Activated T-cell treated with anti-CD3 and anti-CD28 coated beads for 1 hour (primary cell): ENCODE data around the gene PCNT.
A peak's percentile ranks its signal among the peaks of the same experiment; 100 is the strongest.

Experiments used
- DNase-seq: peaks from one replicate; pipeline ENCODE4 v3.0.0-alpha.2; 2020; ENCODE audit warnings: low read depth

Gene PCNT

DNA sequence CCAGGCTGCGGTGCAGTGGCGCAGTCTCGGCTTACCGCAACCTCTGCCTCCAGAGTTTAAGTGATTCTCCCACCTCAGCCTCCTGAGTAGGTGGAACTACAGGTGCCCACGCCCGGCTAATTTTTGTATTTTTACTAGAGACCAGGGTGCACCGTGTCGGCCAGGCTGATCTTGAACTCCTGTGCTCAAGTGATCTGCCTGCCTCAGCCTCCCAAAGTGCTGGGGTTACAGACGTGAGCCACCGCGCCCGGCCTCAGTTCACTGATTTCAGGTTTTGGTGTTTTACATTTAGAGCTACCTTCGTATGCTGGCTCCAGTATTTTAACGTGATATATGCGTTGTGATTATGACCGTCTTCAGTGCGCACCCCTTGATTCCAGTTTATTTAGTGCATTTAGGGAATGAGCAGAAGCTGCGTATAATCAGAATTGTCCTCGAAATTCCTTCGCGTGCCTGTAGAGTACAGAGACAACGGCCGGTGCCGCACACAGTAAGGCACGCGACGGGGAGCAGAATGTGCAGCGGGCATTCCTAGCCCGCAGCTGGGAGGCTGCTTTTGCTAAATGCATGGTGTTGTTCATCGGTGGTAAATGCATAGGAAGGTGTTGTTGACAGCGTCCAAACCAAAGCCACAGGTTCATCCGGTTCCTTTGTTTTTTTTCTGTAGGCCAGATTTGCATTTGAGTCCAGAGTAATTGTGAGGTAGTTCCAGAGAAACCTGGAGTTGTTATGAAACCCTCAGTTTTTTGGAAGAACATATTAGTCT, 85.9 kb downstream of the PCNT start:
- no peak for DNase-seq

DNA sequence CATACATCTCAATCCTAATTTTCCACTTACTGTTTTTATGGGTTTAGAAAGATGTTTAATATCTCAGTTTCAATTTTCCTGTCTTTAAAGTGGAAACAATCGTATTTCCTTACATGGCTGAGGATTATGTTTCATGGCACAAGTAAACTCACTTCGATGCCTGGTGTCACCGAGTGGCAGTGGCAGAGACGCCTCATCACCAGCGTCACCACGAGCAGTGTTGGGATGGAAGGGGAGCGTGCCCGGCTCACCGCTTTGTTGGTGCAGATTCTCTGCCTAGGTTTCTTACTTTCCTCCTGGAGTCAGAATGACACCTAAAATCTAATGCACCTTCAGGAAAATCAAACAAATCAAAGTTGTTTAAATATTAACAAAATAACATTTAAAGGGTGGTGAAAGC, 86.6 kb downstream of the PCNT start:
- no peak for DNase-seq

DNA sequence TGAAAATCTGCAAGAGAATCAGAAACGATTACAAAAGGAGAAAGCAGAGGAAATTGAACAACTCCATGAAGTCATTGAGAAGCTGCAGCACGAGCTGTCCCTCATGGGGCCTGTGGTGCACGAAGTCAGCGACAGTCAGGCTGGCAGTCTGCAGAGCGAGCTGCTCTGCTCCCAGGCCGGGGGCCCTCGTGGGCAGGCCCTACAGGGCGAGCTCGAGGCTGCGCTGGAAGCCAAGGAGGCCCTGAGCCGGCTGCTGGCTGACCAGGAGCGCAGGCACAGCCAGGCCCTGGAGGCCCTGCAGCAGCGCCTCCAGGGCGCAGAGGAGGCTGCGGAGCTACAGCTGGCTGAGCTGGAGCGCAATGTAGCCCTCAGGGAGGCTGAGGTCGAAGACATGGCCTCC, 87.3 kb downstream of the PCNT start:
- no peak for DNase-seq

DNA sequence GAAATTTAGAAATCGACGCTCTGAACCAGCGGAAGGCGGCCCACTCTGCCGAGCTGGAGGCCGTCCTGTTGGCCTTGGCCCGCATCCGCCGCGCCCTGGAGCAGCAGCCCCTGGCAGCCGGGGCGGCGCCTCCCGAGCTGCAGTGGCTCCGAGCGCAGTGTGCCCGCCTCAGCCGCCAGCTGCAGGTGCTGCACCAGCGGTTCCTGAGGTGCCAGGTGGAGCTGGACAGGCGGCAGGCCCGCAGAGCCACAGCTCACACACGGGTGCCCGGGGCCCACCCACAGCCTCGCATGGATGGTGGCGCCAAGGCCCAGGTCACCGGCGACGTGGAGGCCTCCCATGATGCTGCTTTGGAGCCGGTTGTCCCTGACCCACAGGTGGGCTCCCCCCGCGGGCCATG, 87.7 kb downstream of the PCNT start:
- DNase-seq = no peak

DNA sequence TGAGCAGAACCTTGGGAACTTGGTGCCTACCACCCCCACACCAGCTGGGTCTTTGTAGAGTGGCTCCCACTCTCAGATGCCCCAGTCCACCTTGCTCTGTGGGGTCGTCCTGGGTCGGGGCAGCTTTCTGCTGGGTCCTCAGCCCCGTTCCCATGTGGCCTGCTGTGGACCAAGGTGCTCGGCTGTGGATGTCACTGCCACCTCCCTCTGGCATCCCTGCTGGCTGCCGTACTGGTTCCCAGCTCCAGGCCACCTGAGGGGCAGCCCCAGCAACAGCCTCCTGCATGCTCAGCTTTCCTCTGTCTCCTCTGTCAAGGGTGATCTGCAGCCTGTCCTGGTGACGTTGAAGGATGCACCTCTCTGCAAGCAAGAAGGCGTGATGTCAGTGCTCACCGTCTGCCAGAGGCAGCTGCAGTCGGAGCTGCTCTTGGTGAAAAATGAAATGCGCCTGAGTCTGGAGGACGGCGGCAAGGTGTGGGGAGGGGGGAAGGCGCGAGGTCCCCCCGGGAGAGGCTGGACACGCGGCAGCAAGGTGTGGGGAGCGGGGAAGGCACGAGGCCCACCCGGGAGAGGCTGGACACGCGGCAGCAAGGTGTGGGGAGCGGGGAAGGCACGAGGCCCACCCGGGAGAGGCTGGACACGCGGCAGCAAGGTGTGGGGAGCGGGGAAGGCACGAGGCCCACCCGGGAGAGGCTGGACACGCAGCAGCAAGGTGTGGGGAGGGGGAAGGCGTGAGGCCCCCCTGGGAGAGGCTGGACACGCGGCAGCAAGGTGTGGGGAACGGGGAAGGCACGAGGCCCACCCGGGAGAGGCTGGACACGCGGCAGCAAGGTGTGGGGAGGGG, 88.8 kb downstream of the PCNT start:
- DNase-seq = no peak

DNA sequence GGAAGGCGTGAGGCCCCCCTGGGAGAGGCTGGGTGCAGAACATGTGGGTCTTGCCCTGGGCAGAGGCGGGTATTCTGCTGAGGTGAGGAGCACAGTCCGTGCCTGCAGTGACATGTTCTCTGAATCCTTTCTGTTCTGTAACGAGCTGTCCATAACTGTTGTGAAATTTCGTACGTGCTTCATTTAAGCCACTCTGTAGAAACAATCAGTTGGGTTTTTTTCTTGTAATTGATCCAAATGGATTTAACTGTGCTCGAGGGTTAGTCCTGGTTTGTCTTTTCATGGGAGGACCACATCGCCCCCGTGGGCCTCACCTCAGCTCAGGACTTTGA, 89.4 kb downstream of the PCNT start:
- DNase-seq = no peak

DNA sequence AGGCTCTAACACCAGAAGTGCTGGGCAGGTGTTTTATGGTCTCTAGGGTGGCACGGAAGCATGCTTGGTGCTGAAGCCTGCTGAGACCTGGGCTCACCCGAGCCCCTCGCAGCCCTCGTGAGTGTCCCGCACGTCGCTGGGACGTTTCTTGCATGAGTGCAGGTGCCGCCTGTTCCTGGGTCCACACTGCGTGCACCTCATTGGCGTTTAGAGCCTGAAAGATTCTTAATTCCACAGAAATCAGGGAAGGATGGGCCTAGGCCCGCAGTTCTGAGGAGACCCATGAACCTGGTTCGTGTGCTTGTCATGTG, 91.0 kb downstream of the PCNT start:
- no peak for DNase-seq

DNA sequence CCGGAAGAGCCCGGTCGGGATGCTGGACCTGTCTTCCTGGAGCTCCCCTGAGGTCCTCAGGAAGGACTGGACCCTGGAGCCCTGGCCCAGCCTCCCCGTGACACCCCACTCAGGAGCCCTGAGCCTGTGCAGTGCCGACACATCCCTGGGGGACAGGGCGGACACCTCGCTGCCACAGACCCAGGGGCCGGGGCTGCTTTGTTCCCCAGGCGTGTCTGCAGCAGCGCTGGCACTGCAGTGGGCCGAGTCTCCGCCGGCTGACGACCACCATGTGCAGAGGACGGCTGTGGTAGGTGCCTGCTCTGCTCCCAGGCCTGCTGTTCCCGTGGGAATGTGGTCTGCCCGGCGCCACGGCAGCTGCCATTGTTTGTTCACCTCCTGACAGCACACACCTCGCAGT, 92.6 kb downstream of the PCNT start:
- DNase-seq = no peak

DNA sequence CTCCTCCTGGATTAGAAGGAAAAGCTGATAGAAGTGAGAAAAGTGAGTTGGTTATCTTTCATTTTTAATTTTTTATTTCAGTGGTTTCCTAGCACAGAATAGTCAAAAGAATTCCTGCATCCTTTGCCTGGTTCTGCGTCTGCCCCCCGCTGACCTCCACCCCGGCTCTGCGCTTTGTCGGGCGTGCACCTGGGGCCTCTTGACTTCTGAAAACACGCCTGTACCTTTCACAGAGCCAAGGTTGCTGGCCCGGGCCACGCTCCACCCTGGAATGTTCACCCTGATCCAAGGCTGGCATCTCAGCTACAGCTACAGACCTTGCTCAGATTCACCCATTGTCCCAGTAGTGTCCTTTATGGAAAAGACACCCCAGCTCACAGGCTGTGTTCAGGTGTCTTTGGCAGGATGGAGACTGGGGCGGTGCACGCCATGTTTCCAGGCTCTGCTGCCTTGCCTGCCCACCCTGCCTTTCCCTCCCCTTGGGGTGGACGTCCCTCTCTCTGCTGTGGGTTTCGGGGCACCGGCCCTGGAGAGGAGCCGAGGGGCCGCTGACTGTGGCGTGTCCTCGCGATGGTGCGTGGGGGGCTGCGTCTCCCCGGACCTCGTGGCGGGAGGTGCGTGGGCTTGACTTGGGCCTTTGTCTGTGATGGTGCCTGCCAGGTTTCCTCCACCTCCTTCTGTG, 94.5 kb downstream of the PCNT start:
- DNase-seq = no peak

DNA sequence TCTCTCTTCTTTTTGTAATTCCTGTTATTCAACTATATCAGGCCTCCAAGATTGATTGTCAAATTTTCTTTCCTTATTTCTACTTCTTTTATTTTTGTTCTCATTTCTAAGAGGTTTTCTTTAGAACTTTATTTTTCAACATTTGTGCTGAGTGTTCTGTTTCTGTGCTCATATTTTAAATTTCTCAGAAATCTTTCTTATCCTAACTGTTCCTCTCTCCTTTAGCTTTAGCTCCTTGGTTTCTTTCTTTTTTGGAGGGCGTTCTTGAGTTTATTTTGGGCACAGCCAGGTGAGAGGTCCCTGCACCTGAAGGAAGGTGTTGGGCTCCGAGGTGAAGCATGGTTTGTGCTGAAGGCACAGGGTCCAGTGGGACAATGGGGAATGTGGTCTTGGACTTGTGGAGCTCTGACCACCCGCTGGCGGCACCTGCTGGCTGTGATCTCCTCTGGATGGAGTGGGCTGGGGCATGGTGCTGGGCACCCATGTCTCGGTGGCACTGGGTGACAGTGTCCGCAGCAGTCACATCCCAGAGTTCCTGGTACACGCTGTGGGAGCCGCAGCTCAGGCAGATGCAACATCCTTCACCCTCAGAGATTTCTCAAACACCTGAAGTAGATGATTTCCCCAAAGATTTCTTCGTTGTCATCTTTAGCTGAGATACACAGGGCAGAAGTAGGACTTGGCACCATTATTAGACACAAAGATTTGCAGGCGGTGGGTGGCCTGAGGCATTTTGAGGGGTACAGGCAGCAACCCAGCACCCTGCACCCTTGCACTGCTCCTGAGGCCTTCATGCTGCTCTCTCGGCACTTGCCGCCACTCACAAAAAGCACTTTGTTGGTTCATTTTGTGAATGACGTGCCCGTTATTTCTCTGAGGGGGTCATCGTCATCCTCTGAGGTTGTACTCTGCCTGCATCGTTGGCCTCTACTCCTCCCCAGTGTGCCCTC, 96.6 kb downstream of the PCNT start:
- no peak for DNase-seq

DNA sequence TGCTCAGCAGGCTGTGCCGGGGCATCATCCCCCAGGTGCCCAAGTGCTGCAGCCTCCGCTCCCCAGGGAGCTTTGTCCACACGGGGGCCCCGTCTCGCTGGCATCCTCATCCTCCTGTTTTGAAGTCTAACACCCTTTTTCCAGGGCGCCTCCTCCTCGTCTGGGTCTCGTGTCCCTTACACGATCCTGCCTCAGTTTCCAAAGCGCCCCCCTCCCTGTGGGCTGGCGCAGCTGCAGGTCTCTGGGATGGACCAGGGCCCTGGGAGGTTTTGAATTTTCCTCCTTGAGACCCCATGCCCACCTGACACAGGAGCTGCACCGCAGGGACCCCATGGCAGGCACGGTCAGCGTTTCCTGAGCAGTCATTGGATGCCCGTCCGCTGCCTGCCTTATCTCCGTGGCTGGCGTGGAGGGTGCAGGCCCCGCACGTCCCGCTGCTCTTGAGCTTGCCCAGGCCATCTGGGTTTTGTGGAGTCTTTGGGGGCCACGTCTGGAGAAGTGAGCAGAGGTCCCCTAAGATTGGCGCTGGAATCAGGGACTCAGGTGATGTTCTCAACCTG, 97.3 kb downstream of the PCNT start:
- DNase-seq = no peak

DNA sequence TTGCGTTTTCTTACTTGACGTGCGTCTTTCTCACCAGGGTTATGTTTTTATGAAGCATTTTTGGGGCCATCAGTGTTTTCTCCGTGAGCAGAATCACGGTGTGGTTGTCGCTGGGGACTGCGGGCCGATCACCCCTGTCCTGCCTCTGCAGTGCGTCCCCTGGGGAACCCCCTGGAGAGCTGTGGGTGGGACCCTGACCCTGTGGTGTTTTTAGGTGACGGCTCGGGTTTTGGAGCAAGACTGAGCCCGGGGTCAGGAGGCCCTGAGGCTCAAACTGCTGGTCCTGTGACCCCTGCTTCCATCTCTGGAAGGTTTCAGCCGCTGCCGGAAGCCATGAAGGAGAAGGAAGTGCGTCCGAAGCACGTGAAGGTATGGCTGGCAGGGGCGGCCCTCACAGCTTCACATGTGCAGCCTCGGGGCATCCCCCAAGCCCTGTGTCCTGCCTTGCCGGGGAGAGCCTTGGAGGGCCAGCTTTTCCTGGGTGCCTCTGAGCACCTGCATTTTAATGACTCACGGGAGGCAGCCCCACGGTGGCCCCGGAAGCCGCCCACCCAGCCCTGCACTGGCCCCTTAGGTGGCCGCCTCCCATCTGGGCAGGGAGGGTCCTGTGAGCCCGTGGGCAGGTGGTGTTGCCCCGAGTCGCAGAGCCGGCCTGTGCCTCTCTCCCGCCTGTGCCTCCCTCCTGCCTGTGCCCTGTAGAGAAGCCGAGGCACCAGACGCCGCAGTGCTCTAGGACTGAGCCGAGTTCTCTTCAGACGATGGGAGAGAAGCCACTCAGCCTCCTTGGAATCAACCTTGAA, 98.0 kb downstream of the PCNT start:
- DNase-seq = no peak

DNA sequence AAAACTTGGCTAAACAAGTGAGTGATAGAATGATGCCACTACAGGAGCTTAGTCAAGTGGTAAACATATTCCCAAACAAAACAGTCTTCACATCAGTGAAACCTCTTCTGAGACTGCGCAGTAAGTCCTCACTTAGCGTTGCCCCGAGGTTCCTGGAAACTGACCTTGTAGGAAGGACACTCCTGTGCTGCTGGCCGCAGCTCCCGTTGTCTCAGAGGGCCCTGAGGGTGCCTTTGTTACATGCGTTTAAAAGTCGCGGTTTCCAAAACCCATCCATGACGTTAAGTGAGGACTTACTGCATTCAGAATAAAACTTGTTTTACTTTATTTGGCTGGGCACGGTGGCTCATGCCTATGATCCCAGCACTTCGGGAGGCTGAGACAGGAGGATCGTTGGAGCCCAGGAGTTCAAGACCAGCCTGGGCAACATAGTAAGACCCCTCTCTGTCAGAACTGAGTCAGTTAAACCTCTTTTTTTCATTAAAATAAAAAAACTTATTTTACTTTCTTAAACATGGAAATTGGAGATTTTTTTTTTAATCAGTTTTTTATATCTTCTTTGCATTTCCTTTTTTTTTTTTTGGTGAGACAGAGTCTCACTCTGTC, 98.8 kb downstream of the PCNT start:
- no peak for DNase-seq

DNA sequence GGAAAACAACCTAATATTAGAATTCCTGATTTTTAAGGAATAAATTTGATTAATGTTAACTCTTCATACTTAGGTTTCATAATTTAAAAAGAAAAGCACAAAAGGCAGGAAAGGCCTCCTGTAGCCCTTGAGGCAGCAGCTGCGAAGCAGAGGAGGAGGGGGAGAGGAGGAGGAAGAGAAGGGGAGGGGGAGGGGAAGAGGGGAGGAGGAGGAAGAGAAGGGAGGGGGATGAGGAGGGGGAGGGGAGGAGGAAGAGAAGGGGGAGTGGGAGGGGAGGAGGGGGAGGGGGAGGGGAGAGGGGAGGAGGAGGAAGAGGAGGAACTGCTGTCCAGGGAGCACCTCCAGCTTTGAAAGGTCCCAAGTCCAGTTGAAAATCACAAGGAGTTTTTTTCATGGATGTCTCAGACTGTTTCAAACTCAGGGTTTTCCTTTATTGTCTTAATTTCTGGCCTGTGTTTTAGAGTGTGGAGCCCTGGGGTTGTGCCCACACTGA, 99.6 kb downstream of the PCNT start:
- DNase-seq = no peak

DNA sequence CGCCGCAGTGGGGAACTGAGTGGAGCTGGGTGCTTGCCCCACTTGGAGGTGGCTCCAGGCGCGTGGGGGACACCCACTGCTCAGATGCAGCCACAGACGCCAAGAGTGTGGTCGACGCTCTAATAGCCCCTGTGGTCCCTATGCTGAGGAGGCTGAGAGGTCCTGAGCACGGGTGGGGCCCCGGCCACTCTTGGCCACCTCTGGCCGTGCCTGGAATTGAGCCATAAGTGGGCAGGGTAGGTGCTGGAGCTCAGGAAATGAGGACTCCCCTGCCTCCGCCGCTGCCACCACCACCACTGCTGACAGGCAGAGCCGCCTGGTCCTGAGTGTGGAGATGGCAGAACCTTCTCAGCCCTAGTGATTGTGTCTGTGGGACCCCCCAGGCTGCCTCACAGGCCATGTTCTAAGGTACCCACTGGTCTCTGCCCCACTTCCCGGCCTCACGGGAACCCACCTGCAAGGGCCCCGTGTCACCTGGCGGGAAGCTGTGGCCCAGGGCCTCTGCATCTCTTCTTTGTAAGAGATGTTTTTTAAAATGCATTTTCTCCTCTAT, 100.2 kb downstream of the PCNT start:
- DNase-seq = no peak

DNA sequence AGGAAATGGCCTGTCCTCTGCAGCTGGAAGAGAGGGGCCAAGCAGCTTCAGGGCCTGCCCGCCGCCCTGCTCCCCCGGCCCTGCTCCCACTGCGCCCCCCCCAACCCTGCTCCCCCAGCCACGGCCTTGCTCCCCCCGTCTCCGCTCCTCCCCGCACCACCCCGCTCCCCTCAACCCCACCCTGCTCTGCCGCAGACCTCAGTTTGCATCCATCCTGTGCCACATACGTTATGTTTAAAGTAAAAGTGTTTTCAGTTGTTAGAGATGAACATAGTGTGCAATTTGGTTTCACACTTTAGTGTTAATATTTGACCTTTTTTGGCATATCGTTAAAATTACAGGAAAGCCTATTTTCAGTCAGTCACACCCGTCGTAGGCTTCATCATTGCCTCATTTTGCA, 100.7 kb downstream of the PCNT start:
- no peak for DNase-seq

DNA sequence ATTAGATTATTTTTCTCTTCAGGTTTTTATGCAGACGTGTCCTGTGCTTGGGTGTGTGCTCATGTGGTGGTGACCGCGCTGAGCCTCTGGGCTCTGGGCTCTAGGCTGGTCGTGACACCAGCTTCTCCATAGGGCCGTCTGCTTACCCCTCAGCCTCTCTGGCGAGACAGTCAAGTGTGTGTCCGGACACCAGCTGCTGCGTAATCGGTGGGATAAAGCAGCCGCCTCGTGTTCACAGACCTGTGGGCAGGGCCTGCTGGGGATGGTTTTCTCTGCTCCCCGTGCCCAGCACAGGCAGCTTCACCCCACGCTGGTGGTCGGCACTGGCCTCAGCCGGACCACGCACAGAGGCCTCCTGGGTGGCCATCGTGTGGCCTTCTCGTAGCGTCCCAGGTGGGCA, 101.1 kb downstream of the PCNT start:
- DNase-seq = no peak

DNA sequence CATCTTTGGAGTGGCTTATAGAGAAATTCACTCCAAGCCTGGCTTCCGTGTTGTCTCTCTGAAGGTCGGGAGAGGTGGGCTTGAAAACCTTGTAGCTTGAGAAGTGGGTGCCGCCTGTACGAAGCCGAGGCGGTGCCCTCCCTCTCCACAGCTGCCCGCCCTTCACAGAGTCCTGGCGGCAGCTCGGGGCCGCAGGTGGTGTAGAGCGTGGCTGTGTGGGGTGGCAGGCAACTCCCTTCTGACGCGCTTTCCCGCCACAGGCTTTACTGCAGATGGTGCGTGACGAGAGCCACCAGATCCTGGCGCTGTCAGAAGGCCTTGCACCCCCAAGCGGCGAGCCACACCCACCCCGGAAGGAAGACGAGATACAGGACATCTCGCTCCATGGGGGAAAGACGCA, 101.6 kb downstream of the PCNT start:
- DNase-seq = peak; percentile 26

DNA sequence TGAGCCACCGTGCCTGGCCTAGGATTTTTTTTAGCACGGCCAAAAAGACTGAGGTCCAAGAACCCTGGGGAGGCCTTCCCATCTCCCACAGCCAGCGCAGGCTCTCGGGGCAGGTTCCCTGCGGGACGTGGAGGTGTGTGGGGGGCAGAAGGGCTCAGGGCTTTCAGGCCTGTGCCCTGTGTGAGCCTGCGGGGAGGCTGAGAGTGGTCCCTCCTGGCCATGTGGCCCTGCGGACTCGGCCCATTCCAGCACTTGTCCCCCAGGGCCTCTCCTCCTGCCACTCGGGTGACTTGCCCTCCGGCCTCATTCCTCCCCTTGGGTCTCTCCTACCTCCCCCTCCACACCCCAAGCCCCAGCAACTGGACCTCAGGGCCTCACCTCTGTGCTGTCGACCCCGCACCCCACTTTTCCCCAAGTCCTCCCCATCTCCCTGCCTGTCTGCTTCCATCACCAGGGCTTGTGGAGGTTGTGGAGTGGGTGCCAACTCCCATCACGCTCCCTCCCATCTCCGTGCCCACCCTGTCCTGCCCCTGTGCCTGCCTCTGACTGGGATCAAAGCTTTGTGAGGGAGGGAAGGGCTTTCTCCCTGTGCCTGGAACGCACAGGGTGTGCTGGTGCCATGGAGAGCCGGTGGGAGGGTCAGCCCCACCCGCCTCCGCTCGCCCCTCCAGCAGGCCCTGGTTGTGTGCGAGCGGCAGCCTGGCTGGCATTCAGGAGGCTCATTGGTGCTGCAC, 102.5 kb downstream of the PCNT start:
- DNase-seq = no peak
